Stimulated activated CD4-positive, alpha-beta T cell treated with anti-CD3 and anti-CD28 coated beads, Interleukin-2, amount 100 ng/mL, for 24 hours (primary cell): ENCODE measurements around the gene ARHGAP42.

ENCODE experiments used
- DNase-seq, 2 donors: peaks; one replicate each; pipeline ENCODE4 v3.0.0-alpha.2; 2020

Gene ARHGAP42

DNA sequence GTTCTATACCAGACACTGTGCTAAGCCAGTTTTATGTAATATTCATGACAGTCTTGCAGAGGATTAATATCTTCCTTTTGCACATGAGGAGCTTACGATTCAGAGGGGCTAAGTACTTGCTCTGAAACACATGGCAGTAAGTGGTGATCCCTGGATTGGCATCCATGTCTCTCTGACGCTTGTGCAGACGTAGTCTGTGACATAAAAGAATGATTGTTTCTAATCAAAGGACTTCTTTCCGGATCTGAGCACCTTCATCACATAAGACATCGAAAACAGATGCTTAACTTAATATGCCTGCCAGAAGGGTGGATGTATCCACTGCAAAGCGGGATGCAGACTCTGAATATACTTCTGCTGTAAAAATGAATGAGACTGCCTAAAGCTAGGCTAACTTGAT lies 74.8 kb downstream of the ARHGAP42 start:
- DNase-seq: no peak

DNA sequence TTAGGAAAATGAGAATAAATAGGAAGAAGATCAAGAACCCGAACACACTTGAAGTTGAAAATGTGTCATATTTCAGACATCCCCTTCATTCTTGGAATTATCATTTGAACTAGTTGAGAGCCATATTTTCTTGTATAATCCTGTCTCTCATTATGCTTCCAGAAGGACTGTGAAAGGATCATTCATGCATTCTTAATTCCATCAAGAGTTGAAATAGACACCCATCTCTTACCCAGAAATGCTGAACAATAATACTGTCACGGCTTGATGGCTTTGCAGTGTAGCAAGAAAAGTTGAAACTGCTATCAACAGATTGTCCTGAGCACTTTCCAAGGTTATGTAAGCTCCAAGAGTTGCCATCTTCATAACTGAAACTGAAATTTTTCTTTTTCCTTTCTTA lies 79.7 kb downstream of the ARHGAP42 start:
- DNase-seq: no peak

GRCh38 chr11:100769165-100769564 lies 82.1 kb downstream of the ARHGAP42 start:
- DNase-seq: no peak

DNA sequence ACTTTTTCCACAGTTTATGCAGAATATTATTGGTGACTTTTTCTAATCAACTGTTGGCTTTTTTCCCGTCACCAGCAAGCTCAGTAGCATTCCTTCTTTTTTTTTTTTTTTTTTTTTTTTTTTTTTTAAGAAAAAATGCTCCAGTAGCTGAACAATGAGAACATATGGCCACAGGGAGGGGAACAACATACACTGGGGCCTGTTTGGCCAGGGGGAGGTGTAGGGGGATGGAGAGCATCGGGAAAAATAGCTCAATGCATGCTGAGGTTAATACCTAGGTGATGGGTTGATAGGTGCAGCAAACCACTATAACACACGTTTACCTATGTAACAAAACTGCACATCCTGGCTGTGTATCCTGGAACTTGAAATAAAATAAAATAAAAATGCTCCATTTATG lies 82.5 kb downstream of the ARHGAP42 start:
- DNase-seq: no peak

- no peak for DNase-seq
Observed at GRCh38 chr11:100774132-100774531, 87.0 kb downstream of the ARHGAP42 start.

DNA sequence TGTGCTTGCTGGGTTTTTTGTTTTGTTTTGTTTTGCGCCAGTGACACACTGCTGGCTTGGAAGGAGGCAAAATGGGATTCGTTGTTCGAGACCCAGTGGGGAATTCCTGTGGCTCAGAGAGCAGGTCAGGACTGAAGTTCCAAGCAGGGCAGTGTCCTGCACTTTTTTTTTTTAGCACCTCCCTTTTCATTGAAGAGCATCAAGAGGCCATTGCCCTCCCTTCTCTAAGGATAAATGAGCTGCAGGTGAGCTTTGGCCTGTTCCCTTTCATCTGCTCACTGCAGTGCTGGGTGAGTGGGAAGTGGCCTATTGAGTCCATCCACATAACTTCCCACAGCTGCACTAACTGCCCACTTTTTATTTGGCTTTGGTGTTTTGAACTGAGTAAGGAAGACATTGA lies 87.8 kb downstream of the ARHGAP42 start:
- no peak for DNase-seq

- DNase-seq: no peak
Observed at GRCh38 chr11:100776212-100776896, 89.3 kb downstream of the ARHGAP42 start.

DNA sequence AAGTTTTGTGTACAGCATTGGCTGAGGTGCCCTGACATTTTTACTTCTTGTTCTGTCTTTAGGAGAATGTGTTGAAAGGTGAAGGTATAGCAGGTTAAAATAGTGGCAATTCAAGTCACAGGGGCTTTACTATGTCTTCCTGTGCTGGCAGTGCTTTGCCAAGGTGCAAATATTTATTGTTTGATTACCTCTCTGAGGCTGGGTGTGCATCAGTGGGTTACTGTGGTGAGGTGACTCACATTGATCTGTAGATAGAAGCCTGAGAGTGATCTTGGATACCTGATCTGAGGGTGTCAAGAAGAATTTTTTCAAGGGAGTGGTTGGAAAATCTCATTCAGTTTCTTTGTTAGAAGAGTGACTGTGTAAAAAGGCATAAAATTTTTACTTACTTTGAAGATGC lies 90.0 kb downstream of the ARHGAP42 start:
- no peak for DNase-seq

- no peak for DNase-seq
Observed at GRCh38 chr11:100777736-100778135, 90.6 kb downstream of the ARHGAP42 start.

DNA sequence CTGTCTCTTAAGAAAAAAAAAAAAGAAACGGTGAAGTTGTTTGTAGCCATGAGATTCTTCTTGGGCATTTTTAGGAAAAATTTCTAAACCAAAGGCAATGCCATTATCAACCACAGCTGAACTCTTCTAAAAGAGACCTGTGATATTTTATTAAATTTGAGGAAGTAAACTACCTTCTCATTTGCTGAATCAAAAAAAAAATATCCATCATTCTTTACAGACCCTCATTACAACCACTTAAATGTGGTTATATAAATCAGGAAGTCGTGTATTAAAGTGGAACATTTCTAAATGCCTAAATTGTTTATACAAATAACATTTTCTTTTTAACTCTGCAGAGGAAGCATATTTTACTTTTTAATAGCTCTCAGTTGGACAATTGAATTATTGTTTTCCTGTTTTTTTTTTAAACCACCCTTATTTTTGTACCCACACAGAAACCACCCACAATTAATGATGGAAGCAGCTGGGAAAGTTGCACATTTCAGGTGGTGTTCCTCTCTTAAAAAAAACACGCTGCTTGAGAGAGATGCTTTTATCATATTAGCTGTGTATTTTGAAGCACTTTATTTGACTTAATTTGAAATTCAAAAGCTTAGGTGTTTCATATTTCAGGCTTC lies 91.2 kb downstream of the ARHGAP42 start:
- no peak for DNase-seq

DNA sequence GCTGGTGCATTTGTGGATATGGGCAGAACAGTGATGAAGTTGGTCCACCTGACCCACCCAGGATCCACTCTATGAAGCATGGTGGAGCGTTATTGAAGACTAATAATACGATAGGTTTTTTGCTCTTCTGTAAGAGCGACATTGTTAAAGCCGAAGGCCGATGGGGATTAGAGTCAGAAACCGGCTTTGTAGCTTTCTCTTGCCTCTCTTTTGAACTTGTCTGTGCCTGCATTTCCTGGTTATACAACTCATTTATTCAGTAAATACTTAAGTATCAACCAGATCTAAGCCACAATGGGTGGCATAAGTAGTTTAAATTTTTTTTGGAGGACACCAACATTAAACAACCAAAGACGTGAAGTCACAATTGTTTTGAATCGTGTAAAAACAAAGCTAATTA lies 93.4 kb downstream of the ARHGAP42 start:
- DNase-seq: no peak

DNA sequence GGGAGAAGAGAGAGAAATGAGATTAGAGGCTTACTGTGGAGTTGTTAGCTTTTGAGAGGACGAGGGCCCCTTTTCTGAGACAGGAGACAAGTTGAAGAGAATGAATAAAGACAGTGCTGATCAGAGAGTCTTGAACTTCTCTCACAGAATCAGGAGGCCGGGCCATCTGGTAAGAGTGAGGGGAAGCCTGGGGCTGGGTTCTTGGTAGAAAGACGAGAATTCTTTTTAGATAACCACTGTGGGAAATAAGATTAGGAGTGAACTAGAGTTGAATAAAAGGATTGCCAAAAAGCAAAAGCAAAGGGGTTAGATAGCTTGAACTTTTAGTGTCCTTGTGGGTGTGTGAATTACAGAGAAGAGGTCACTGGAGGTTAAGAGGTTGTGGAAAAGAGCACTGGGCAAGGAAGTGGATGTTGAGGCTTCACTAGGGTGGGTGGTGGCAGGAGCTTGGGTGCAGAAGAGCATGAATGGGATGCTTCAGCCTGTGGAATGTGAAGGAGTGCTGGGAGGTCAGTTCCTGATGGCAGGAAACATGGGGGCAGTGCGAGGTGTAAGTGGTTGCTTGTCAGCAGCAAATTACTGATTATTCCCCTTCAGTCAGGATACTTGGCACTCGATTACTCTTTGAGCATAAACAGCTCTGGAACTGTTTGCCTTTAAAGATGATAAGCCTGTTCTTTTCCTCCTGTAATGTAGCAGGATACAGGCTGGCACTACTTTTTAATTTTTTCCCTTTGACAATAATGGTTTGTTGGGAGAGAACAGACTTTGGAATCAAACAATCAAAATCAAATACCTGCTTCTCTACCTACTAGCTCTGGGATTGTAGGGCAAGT lies 98.3 kb downstream of the ARHGAP42 start:
- DNase-seq: no peak

DNA sequence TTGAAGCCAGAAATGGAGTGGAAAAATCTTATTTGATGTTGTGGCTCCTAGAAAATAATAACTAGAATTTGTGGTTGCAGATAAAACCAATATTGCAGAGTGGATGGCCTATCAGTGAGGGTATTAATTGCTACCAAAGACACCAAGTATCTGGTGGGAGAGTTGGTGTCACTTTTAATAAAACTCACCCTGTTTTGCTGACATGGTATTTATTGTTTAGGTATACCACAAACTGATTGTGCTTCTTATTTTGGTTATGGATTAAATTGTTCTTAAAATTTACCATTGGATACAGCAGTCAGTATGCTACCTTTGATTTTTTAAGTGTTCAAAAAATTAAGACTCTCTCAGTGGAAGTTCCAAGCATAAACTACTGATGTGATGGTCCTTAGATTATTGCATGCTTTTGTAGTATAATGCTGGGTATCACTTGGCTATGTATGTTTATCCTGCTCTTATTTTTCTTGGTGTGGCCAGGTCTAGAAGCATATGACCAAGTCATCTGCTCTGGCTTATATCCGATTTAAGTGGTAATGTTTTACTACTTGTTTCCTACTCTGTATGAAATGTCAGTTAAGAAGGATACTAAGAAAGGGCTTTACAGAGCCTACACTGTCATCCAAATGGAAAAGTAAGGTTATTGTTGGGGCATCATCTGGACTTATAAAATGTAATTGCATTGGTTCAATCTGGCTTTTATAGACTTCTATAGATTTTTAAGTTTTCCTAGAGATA lies 101.6 kb downstream of the ARHGAP42 start:
- DNase-seq: no peak

DNA sequence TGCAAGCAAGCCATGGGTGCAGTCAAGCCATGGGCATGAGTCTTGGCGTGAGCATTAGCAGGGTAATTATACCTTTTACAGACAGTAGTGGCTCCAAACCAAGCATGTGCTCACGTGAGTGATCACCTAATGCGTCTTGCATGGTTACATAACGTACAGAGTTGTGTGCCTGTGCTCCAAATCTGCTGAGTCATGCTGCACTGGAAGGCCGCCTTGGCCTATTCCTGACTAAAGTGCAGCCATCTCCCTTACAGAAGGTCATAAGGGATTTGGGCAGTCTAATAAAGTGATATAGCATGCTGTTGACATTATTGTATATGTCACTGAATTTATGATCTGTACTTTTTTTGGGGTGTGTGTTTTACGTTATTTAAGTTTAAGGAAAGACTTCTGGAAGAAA lies 102.4 kb downstream of the ARHGAP42 start:
- DNase-seq: no peak

- DNase-seq: no peak
Observed at GRCh38 chr11:100790073-100790472, 103.0 kb downstream of the ARHGAP42 start.

DNA sequence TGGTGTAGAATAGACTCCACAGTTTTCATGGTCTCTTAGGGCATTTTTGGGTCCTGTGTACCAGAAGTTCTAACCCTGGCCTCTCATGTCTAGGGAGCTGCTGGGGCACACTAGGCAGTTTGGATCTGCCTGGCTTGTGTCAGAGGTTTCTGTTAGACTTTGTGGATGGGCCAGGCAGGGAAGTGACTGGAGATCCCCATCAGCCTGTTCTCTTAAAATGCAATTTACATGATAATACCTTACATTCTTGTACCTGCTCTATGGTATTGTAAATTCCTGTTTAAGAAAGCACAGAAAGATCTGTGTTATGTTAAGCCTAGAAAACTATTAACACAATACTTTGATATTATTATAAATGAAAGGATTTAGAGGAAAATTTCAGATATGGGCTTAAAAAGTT lies 104.0 kb downstream of the ARHGAP42 start:
- no peak for DNase-seq

GRCh38 chr11:100791860-100792259 lies 104.8 kb downstream of the ARHGAP42 start:
- no peak for DNase-seq

DNA sequence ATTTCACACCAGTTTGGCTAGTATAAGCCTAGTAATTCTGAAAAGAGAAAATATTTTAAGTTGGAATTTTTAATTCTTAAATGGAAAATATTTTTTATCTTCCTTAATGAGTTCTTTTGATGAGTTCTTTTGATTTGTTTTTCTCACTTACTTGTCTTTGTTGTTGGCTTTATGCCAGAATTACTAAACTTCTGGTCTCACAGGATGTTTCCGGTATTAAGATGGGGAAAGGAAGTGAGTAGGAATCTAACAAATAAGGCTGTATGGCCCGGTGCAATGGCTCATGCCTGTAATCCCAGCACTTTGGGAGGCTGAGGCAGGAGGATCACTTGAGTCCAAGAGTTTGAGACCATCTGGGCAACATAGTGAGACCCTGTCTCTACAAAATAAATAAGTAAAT lies 106.4 kb downstream of the ARHGAP42 start:
- no peak for DNase-seq

GRCh38 chr11:100794446-100794845 lies 107.4 kb downstream of the ARHGAP42 start:
- DNase-seq: no peak

- no peak for DNase-seq
Observed at GRCh38 chr11:100799445-100799844, 112.4 kb downstream of the ARHGAP42 start.

- no peak for DNase-seq
Observed at GRCh38 chr11:100800202-100800601, 113.1 kb downstream of the ARHGAP42 start.

GRCh38 chr11:100801225-100801999 lies 114.3 kb downstream of the ARHGAP42 start:
- no peak for DNase-seq
